Measurements from ENCODE around the gene ERC1. TPM values are rescaled to one million over a fixed set of nuclear protein-coding genes. Genes with fewer than 3 reads are reported as not detected.

The ERC1 gene
- total RNA-seq, 4 donors from 2014 or later = 46.1 to 83.2 (median 63.8) TPM

- no peak for TF ChIP-seq CTCF (IDR thresholded peaks at IDR 0.05)
- ATAC-seq (ENCODE audit: low FRiP score) (no peak), DNase-seq (ENCODE audit: low spot score) (no peak)
Observed at GRCh38 chr12:1174659-1175058, 183.6 kb downstream of the ERC1 start.

- no peak for ATAC-seq (ENCODE audit: low FRiP score)
Observed at GRCh38 chr12:1176191-1176590, 185.2 kb downstream of the ERC1 start.

GRCh38 chr12:1179128-1179527 lies 188.1 kb downstream of the ERC1 start:
- no peak for TF ChIP-seq CTCF (IDR thresholded peaks at IDR 0.05)
- no peak for ATAC-seq (ENCODE audit: low FRiP score)
- no peak for DNase-seq (ENCODE audit: low spot score)

More at GRCh38 chr12:1176191-1176590, 185.2 kb downstream of the ERC1 start:
- DNase-seq (ENCODE audit: low spot score) = no peak
- TF ChIP-seq CTCF (IDR thresholded peaks at IDR 0.05) = no peak

- ATAC-seq (ENCODE audit: low FRiP score) = no peak
- TF ChIP-seq CTCF (IDR thresholded peaks at IDR 0.05) = no peak
- no peak for DNase-seq (ENCODE audit: low spot score)
Observed at GRCh38 chr12:1182069-1182468, 191.0 kb downstream of the ERC1 start.

- TF ChIP-seq CTCF (IDR thresholded peaks at IDR 0.05) = no peak
- no peak for DNase-seq (ENCODE audit: low spot score)
- ATAC-seq (ENCODE audit: low FRiP score) = no peak
Observed at GRCh38 chr12:1184402-1184801, 193.4 kb downstream of the ERC1 start.

- ATAC-seq (ENCODE audit: low FRiP score) (no peak), DNase-seq (ENCODE audit: low spot score) (no peak)
- TF ChIP-seq CTCF (IDR thresholded peaks at IDR 0.05) = no peak
Observed at GRCh38 chr12:1185460-1186182, 194.6 kb downstream of the ERC1 start.

- TF ChIP-seq CTCF (IDR thresholded peaks at IDR 0.05) = no peak
- ATAC-seq (ENCODE audit: low FRiP score) (no peak), DNase-seq (ENCODE audit: low spot score) (no peak)
Observed at GRCh38 chr12:1186298-1186697, 195.3 kb downstream of the ERC1 start.

Measured in omental fat pad (tissue), 4 donors.